ENCODE measurements around the gene GAL3ST2.
"Not testable (repeated sequence)": the region's sequence is repeated elsewhere in the genome, so short reads cannot be mapped to it uniquely, and the experiment has no call there.

The GAL3ST2 gene

GRCh38 chr2:241818229-241818942 lies 41.8 kb downstream of the GAL3ST2 start:
- TF ChIP-seq CTCF (IDR thresholded peaks at IDR 0.05; ENCODE audit: extremely low read depth, insufficient read depth, missing control alignments): no peak
- peak; percentile 14 for DNase-seq (ENCODE audit: low spot score)
- in situ Hi-C loops (cut with MboI; ENCODE audit: low pct_unique_long_range_greater_than_20kb, low sequenced_read_pairs, unreplicated experiment): no loop called here

GRCh38 chr2:241818943-241819270 lies 42.3 kb downstream of the GAL3ST2 start:
- TF ChIP-seq CTCF (IDR thresholded peaks at IDR 0.05; ENCODE audit: extremely low read depth, insufficient read depth, missing control alignments): no peak
- no peak for DNase-seq (ENCODE audit: low spot score)
- in situ Hi-C loops (cut with MboI; ENCODE audit: low pct_unique_long_range_greater_than_20kb, low sequenced_read_pairs, unreplicated experiment): no loop called here

GRCh38 chr2:241819947-241820624 lies 43.5 kb downstream of the GAL3ST2 start:
- in situ Hi-C loops (cut with MboI; ENCODE audit: low pct_unique_long_range_greater_than_20kb, low sequenced_read_pairs, unreplicated experiment); DNase-seq (ENCODE audit: low spot score): not testable (repeated sequence)

GRCh38 chr2:241820625-241821384 lies 44.2 kb downstream of the GAL3ST2 start:
- in situ Hi-C loops (cut with MboI; ENCODE audit: low pct_unique_long_range_greater_than_20kb, low sequenced_read_pairs, unreplicated experiment): no loop called here
- DNase-seq (ENCODE audit: low spot score): no peak
- TF ChIP-seq CTCF (IDR thresholded peaks at IDR 0.05; ENCODE audit: extremely low read depth, insufficient read depth, missing control alignments): no peak

GRCh38 chr2:241821460-241822263 lies 45.0 kb downstream of the GAL3ST2 start:
- in situ Hi-C loops (cut with MboI; ENCODE audit: low pct_unique_long_range_greater_than_20kb, low sequenced_read_pairs, unreplicated experiment): no loop called here
- TF ChIP-seq CTCF (IDR thresholded peaks at IDR 0.05; ENCODE audit: extremely low read depth, insufficient read depth, missing control alignments): no peak
- DNase-seq (ENCODE audit: low spot score): no peak

- peak; percentile 34 for DNase-seq (ENCODE audit: low spot score)
- TF ChIP-seq CTCF (IDR thresholded peaks at IDR 0.05; ENCODE audit: extremely low read depth, insufficient read depth, missing control alignments): no peak
- in situ Hi-C loops (cut with MboI; ENCODE audit: low pct_unique_long_range_greater_than_20kb, low sequenced_read_pairs, unreplicated experiment): no loop called here
Measured at GRCh38 chr2:241822264-241822623, 45.6 kb downstream of the GAL3ST2 start.

- DNase-seq (ENCODE audit: low spot score); in situ Hi-C loops (cut with MboI; ENCODE audit: low pct_unique_long_range_greater_than_20kb, low sequenced_read_pairs, unreplicated experiment): not testable (repeated sequence)
Measured at GRCh38 chr2:241823531-241824437, 47.2 kb downstream of the GAL3ST2 start.

Measured in GM13977 (cell line).